HepG2 (cell line): ENCODE measurements around the gene NGEF. TPM values are rescaled to one million over a fixed set of nuclear protein-coding genes. Genes with fewer than 3 reads are reported as not detected.

ENCODE experiments used
- AKAP8 ChIP-seq: sonication (generic); formaldehyde crosslinking; IDR thresholded peaks from 2 replicates; pipeline ENCODE4 v1.5.1; 2020; ENCODE audit warnings: mild to moderate bottlenecking, missing genetic modification reagents
- ATF1 ChIP-seq: IDR thresholded peaks from 2 replicates; pipeline ENCODE4 v1.6.1; 2016; ENCODE audit warnings: mild to moderate bottlenecking, control low read depth
- BRD4 ChIP-seq: sonication (generic); formaldehyde crosslinking; IDR thresholded peaks from 2 replicates; pipeline ENCODE4 v1.4.0; 2020; ENCODE audit warnings: missing genetic modification reagents
- MTF2 ChIP-seq: sonication (generic); formaldehyde crosslinking; IDR thresholded peaks from 2 replicates; pipeline ENCODE4 v1.5.0; 2020; ENCODE audit warnings: missing genetic modification reagents, borderline replicate concordance
- MYNN ChIP-seq: sonication (generic); formaldehyde crosslinking; IDR thresholded peaks from 2 replicates; pipeline ENCODE4 v1.4.0; 2020; ENCODE audit warnings: mild to moderate bottlenecking, low read depth, missing genetic modification reagents
- POLR2A ChIP-seq, 2 experiments: IDR thresholded peaks; 2 replicates each; pipeline ENCODE4 v1.6.1; 2011; ENCODE audit warnings: low read depth in 2 of 2, low read length in 2 of 2, mild to moderate bottlenecking in 1 of 2, moderate library complexity in 1 of 2; ENCODE audit not compliant: insufficient read depth in 1 of 2
- SOX6 ChIP-seq, 2 experiments: fragments of 450-650 bp in 1 of 2; sonication (generic) in 1 of 2; formaldehyde crosslinking in 1 of 2; IDR thresholded peaks; 2 replicates each; pipeline versions ENCODE4 v1.4.0 to v1.6.1; 2017 to 2020; ENCODE audit warnings: antibody characterized with exemption in 1 of 2, mild to moderate bottlenecking in 1 of 2, missing genetic modification reagents in 1 of 2
- TEAD2 ChIP-seq: sonication (generic); formaldehyde crosslinking; IDR thresholded peaks from 2 replicates; pipeline ENCODE4 v1.9.0; 2021; ENCODE audit warnings: missing genetic modification reagents
- ZBTB7B ChIP-seq: sonication (generic); formaldehyde crosslinking; IDR thresholded peaks from 2 replicates; pipeline ENCODE4 v1.4.0; 2020; ENCODE audit warnings: missing genetic modification reagents
- ZKSCAN1 ChIP-seq: fragments of 150-350 bp; IDR thresholded peaks from 2 replicates; pipeline ENCODE4 v1.6.1; 2014; ENCODE audit warnings: low read length
- ZMAT3 ChIP-seq: sonication (generic); formaldehyde crosslinking; conservative IDR thresholded peaks from 2 replicates; pipeline ENCODE4 v1.7.0; 2021; ENCODE audit warnings: missing genetic modification reagents
- ZNF251 ChIP-seq: sonication (generic); formaldehyde crosslinking; IDR thresholded peaks from 2 replicates; pipeline ENCODE4 v1.9.0; 2021; ENCODE audit warnings: mild to moderate bottlenecking, missing genetic modification reagents
- ZNF484 ChIP-seq: sonication (generic); formaldehyde crosslinking; IDR thresholded peaks from 2 replicates; pipeline ENCODE4 v1.5.1; 2020; ENCODE audit warnings: mild to moderate bottlenecking, low read depth, missing genetic modification reagents, borderline replicate concordance
- ZNF543 ChIP-seq: sonication (generic); formaldehyde crosslinking; IDR thresholded peaks from 2 replicates; pipeline ENCODE4 v1.4.0; 2020; ENCODE audit warnings: mild to moderate bottlenecking, missing genetic modification reagents
- ZNF546 ChIP-seq: sonication (generic); formaldehyde crosslinking; conservative IDR thresholded peaks from 2 replicates; pipeline ENCODE4 v1.8.1; 2023; ENCODE audit warnings: mild to moderate bottlenecking, missing genetic modification reagents
- ZNF605 ChIP-seq: sonication (generic); formaldehyde crosslinking; IDR thresholded peaks from 2 replicates; pipeline ENCODE4 v1.8.0; 2022; ENCODE audit warnings: mild to moderate bottlenecking, missing genetic modification reagents
- ZNF674 ChIP-seq: sonication (generic); formaldehyde crosslinking; IDR thresholded peaks from 2 replicates; pipeline ENCODE4 v1.5.0; 2020; ENCODE audit warnings: low read depth, mild to moderate bottlenecking, missing genetic modification reagents
- ZSCAN9 ChIP-seq: IDR thresholded peaks from 2 replicates; pipeline ENCODE4 v1.6.1; 2016; ENCODE audit warnings: borderline replicate concordance
- polyA plus RNA-seq, 8 experiments: library from polyadenylated mRNA; depleted of rRNA in 3 of 8; stranded (reverse) in 7 of 8; unstranded in 1 of 8; fragments of >200 nt; fragmentation: Illumina TruSeq in 4 of 8; extraction: Trizol in 4 of 8; gene quantifications; 2 replicates each; pipeline versions ENCODE4 v1.2.1 to v1.2.3, GENCODE V29; 2011 to 2016; ENCODE audit warnings: low read depth in 4 of 8, missing spikeins in 1 of 8, mixed read lengths in 1 of 8; ENCODE audit not compliant: insufficient read depth in 1 of 8
- total RNA-seq, 5 experiments: library from RNA; depleted of rRNA; stranded (reverse); fragments of >200 nt; fragmentation: Illumina TruSeq; extraction: Trizol; gene quantifications; 2 replicates each; pipeline ENCODE4 v1.2.3, GENCODE V29; 2016; ENCODE audit warnings: low read depth in 1 of 5
- TF ChIP-seq, protein P1 (sequence below): IDR thresholded peaks from 2 replicates; pipeline ENCODE4 v1.6.1; 2016; ENCODE audit warnings: control low read depth
- TF ChIP-seq, protein P2 (sequence below): sonication (generic); formaldehyde crosslinking; IDR thresholded peaks from 2 replicates; pipeline ENCODE4 v1.8.0; 2022; ENCODE audit warnings: mild to moderate bottlenecking, missing genetic modification reagents; ENCODE audit not compliant: insufficient replicate concordance
- TF ChIP-seq, protein P3 (sequence below): sonication (generic); formaldehyde crosslinking; IDR thresholded peaks from 2 replicates; pipeline ENCODE4 v1.5.1; 2020; ENCODE audit warnings: mild to moderate bottlenecking, missing genetic modification reagents, moderate library complexity
- TF ChIP-seq, protein P4 (sequence below): sonication (generic); formaldehyde crosslinking; IDR thresholded peaks from 2 replicates; pipeline ENCODE4 v1.5.0; 2020; ENCODE audit warnings: mild to moderate bottlenecking, missing genetic modification reagents, moderate library complexity
- TF ChIP-seq, protein P5 (sequence below): sonication (generic); formaldehyde crosslinking; IDR thresholded peaks from 2 replicates; pipeline ENCODE4 v1.8.1; 2022; ENCODE audit warnings: mild to moderate bottlenecking, missing genetic modification reagents

NGEF gene
- total and polyA plus RNA-seq, 2 of the 13 experiments (the other 11 are each of a cell fraction or from before 2014, with no cell fraction given), result 14.4 to 36.9 TPM

DNA sequence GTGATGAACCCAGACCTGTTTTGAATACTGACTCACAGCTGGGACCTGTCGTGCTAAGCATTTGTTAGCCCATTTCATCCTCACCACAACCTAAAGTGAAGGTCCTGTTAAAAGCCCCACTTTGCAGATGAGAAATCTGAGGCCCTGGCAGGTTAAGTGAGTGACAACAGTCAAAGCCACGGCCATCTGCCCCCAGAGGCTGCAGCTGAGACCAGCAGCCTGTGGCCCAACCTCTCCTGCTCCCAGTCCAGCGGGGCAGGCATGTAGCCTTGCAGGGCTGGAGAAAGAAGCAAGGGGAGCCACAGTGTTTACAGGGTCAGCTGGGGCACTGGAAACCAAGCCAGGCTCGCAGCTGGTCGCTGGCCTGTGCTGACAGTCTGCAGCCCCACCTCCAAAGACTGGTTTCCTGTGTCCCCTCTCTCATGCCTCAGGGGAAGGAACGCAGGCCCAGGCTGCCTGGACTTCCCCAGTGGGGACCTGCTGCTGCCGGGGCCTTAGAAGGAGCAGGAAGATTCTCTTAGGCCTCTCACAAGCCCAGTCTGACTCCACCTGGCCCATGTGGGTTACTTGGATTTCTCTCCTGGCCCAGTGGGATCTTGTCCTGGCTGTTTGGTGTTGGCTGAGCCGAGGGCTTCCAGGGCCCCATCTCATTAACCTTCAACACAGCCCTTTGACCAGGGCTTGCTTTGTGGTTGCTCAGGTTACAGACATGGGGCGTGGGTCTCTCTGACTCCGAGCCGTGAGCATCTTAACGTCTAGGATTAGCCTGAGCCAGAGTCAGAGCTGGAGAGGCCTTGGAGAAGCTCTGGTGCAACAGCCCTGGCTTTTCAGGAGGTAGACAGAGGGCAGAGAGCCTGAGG, 48.8 kb upstream of the NGEF start (continued):
- TF ChIP-seq AKAP8 (CRISPR knock-in tag) (no peak; the same call in 1 of the 2 replicates), ZMAT3 (CRISPR knock-in tag) (no peak; the same call in 1 of the 2 replicates), ZNF605 (peak; percentile 82), ZNF543 (CRISPR knock-in tag) (peak; percentile 73; the same call in 1 of the 2 replicates), SOX6 (IDR thresholded peaks at IDR 0.05) (no peak), SOX6 (CRISPR knock-in tag; IDR thresholded peaks at IDR 0.05) (peak; percentile 88), ZNF251 (no peak), ZNF484 (CRISPR knock-in tag) (no peak), POLR2A (IDR thresholded peaks at IDR 0.05; ENCODE audit: insufficient read depth in 1 of 2, low read depth in 2 of 2, low read length in 2 of 2) (peak in 1 of 2 experiments; percentile 66; a peak in 2 of 4 replicates), ZBTB7B (CRISPR knock-in tag) (peak; percentile 86), ZNF546 (no peak; the same call in 1 of the 2 replicates), ZNF674 (CRISPR knock-in tag) (no peak), TEAD2 (CRISPR knock-in tag) (no peak), BRD4 (CRISPR knock-in tag) (peak; percentile 70), ATF1 (CRISPR knock-in tag) (no peak), ZSCAN9 (CRISPR knock-in tag) (peak; percentile 61; the same call in 1 of the 2 replicates), MTF2 (CRISPR knock-in tag) (no peak), MYNN (CRISPR knock-in tag) (0 out of 2 replicates have a peak, but pooled peaks have one; percentile 31), ZKSCAN1 (0 out of 2 replicates have a peak, but pooled peaks have one; percentile 13)
- TF ChIP-seq, protein P1, sequence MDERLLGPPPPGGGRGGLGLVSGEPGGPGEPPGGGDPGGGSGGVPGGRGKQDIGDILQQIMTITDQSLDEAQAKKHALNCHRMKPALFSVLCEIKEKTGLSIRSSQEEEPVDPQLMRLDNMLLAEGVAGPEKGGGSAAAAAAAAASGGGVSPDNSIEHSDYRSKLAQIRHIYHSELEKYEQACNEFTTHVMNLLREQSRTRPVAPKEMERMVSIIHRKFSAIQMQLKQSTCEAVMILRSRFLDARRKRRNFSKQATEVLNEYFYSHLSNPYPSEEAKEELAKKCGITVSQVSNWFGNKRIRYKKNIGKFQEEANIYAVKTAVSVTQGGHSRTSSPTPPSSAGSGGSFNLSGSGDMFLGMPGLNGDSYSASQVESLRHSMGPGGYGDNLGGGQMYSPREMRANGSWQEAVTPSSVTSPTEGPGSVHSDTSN (CRISPR knock-in tag), result peak; percentile 47; the same call in 1 of the 2 replicates
- TF ChIP-seq, protein P2, sequence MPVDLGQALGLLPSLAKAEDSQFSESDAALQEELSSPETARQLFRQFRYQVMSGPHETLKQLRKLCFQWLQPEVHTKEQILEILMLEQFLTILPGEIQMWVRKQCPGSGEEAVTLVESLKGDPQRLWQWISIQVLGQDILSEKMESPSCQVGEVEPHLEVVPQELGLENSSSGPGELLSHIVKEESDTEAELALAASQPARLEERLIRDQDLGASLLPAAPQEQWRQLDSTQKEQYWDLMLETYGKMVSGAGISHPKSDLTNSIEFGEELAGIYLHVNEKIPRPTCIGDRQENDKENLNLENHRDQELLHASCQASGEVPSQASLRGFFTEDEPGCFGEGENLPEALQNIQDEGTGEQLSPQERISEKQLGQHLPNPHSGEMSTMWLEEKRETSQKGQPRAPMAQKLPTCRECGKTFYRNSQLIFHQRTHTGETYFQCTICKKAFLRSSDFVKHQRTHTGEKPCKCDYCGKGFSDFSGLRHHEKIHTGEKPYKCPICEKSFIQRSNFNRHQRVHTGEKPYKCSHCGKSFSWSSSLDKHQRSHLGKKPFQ (CRISPR knock-in tag), result peak; percentile 73
- TF ChIP-seq, protein P3, sequence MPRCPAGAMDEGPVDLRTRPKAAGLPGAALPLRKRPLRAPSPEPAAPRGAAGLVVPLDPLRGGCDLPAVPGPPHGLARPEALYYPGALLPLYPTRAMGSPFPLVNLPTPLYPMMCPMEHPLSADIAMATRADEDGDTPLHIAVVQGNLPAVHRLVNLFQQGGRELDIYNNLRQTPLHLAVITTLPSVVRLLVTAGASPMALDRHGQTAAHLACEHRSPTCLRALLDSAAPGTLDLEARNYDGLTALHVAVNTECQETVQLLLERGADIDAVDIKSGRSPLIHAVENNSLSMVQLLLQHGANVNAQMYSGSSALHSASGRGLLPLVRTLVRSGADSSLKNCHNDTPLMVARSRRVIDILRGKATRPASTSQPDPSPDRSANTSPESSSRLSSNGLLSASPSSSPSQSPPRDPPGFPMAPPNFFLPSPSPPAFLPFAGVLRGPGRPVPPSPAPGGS (CRISPR knock-in tag), result peak; percentile 57; the same call in 1 of the 2 replicates
- TF ChIP-seq, protein P4, sequence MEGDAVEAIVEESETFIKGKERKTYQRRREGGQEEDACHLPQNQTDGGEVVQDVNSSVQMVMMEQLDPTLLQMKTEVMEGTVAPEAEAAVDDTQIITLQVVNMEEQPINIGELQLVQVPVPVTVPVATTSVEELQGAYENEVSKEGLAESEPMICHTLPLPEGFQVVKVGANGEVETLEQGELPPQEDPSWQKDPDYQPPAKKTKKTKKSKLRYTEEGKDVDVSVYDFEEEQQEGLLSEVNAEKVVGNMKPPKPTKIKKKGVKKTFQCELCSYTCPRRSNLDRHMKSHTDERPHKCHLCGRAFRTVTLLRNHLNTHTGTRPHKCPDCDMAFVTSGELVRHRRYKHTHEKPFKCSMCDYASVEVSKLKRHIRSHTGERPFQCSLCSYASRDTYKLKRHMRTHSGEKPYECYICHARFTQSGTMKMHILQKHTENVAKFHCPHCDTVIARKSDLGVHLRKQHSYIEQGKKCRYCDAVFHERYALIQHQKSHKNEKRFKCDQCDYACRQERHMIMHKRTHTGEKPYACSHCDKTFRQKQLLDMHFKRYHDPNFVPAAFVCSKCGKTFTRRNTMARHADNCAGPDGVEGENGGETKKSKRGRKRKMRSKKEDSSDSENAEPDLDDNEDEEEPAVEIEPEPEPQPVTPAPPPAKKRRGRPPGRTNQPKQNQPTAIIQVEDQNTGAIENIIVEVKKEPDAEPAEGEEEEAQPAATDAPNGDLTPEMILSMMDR (CRISPR knock-in tag), result peak; percentile 76
- TF ChIP-seq, protein P5, sequence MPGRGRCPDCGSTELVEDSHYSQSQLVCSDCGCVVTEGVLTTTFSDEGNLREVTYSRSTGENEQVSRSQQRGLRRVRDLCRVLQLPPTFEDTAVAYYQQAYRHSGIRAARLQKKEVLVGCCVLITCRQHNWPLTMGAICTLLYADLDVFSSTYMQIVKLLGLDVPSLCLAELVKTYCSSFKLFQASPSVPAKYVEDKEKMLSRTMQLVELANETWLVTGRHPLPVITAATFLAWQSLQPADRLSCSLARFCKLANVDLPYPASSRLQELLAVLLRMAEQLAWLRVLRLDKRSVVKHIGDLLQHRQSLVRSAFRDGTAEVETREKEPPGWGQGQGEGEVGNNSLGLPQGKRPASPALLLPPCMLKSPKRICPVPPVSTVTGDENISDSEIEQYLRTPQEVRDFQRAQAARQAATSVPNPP (CRISPR knock-in tag), result no peak
